Neural crest cell (in vitro differentiated cells): ENCODE results near the gene TAS2R38. TPM values are rescaled to one million over a fixed set of nuclear protein-coding genes. Genes with fewer than 3 reads are reported as not detected.

ENCODE experiments used
- DNase-seq: peaks from one replicate; pipeline ENCODE4 v3.0.0; 2021; ENCODE audit warnings: low read depth, mixed read lengths, low spot score
- H3K27ac Mint-ChIP-seq: one replicate; pipeline ENCODE4 v1.8.0; 2021; ENCODE audit warnings: mild to moderate bottlenecking, mixed read lengths; ENCODE audit not compliant: unreplicated experiment
- H3K27me3 Mint-ChIP-seq: 2 replicates; pipeline ENCODE4 v1.8.0; 2021; ENCODE audit warnings: low read depth, mild to moderate bottlenecking, mixed read lengths
- H3K36me3 Mint-ChIP-seq: 2 replicates; pipeline ENCODE4 v1.8.0; 2021; ENCODE audit warnings: low read depth, mild to moderate bottlenecking, mixed read lengths
- H3K4me1 Mint-ChIP-seq: 2 replicates; pipeline ENCODE4 v1.8.0; 2021; ENCODE audit warnings: mixed read lengths
- H3K4me3 Mint-ChIP-seq: one replicate; pipeline ENCODE4 v1.8.0; 2021; ENCODE audit warnings: mild to moderate bottlenecking, mixed read lengths
- H3K9me3 Mint-ChIP-seq: 2 replicates; pipeline ENCODE4 v1.8.0; 2021; ENCODE audit warnings: mixed read lengths
- CTCF ChIP-seq: fragments of 200-600 bp; sonication (generic); conservative IDR thresholded peaks from 2 replicates; pipeline ENCODE4 v1.5.0; 2021; ENCODE audit warnings: antibody characterized with exemption, mild to moderate bottlenecking
- total RNA-seq: library from RNA; stranded (reverse); gene quantifications from 2 replicates; pipeline ENCODE4 v1.2.1, GENCODE V29; 2021

The TAS2R38 gene
- total RNA-seq, 1 donor from 2014 or later, result not detected

GRCh38 chr7:141930211-141930610 is 43.4 kb downstream of the TAS2R38 start:
- H3K27me3 Mint-ChIP-seq, result peaks cover 2% of the 10 kb centered on the region
- no peak for TF ChIP-seq CTCF
- no peak overlapping the region for H3K27ac Mint-ChIP-seq
- no peaks in the 10 kb centered on the region for H3K36me3 Mint-ChIP-seq
- H3K4me1 Mint-ChIP-seq, result no peaks in the 10 kb centered on the region
- no peaks in the 10 kb centered on the region for H3K9me3 Mint-ChIP-seq
- H3K4me3 Mint-ChIP-seq, result no peak overlapping the region
- DNase-seq, result no peak

- H3K27ac Mint-ChIP-seq, result no peak overlapping the region
- H3K36me3 Mint-ChIP-seq, result no peaks in the 10 kb centered on the region
- no peaks in the 10 kb centered on the region for H3K4me1 Mint-ChIP-seq
- peaks cover 2% of the 10 kb centered on the region for H3K27me3 Mint-ChIP-seq
- no peak for TF ChIP-seq CTCF
- H3K9me3 Mint-ChIP-seq, result no peaks in the 10 kb centered on the region
- no peak for DNase-seq
- H3K4me3 Mint-ChIP-seq, result no peak overlapping the region
These were observed 44.8 kb downstream of the TAS2R38 start for GRCh38 chr7:141928845-141929195.

- no peak for TF ChIP-seq CTCF
- no peak for DNase-seq
- H3K27ac Mint-ChIP-seq, result no peak overlapping the region
- H3K27me3 Mint-ChIP-seq, result peaks cover 2% of the 10 kb centered on the region
- H3K4me1 Mint-ChIP-seq, result no peaks in the 10 kb centered on the region
- no peaks in the 10 kb centered on the region for H3K9me3 Mint-ChIP-seq
- no peak overlapping the region for H3K4me3 Mint-ChIP-seq
- H3K36me3 Mint-ChIP-seq, result no peaks in the 10 kb centered on the region
These were observed 45.3 kb downstream of the TAS2R38 start for GRCh38 chr7:141928146-141928844.

Other genes starting within 250 kb of the TAS2R38 start
- 159 and 163 TPM in 2 replicates for gene SSBP1, start 235.4 kb downstream of the TAS2R38 start, total RNA-seq
- 1.8 and 2.2 TPM in 2 replicates for gene TAS2R3, start 209.7 kb downstream of the TAS2R38 start, total RNA-seq
- 1.1 and 1.6 TPM in 2 replicates for gene TAS2R4, start 197.1 kb downstream of the TAS2R38 start, total RNA-seq
- gene TAS2R5, start 183.6 kb downstream of the TAS2R38 start, total RNA-seq, result 1.5 and 2.3 TPM in 2 replicates
- not detected in 2 replicates for gene PRSS37, start 132.3 kb downstream of the TAS2R38 start, total RNA-seq
- gene OR9A4, start 57.4 kb downstream of the TAS2R38 start, total RNA-seq, result not detected in 2 replicates
- gene CLEC5A, start 26.8 kb downstream of the TAS2R38 start, total RNA-seq, result not detected in 2 replicates
- gene MGAM, start 22.1 kb upstream of the TAS2R38 start, total RNA-seq, result 0.59 and 1.2 TPM in 2 replicates
- 0.07 TPM in 2 replicates for gene MGAM2, start 137.9 kb upstream of the TAS2R38 start, total RNA-seq